Cardiac muscle cell (in vitro differentiated cells and primary cell): ENCODE data around the gene GNPAT. TPM values are rescaled to one million over a fixed set of nuclear protein-coding genes. Genes with fewer than 3 reads are reported as not detected.

Experiments used
- polyA plus RNA-seq: library from polyadenylated mRNA; unstranded; fragments of >200 nt; fragmentation: Nextera tagmentation; extraction: Ambion mirVana; gene quantifications from 2 replicates; pipeline ENCODE4 v1.2.1, GENCODE V29; 2016
- total RNA-seq: library from RNA; depleted of rRNA; stranded (reverse); fragments of >200 nt; gene quantifications from 2 replicates; pipeline ENCODE4 v1.2.3, GENCODE V29; 2016

Gene GNPAT
- total and polyA plus RNA-seq, 2 experiments from 2014 or later: 36.5 to 61.6 TPM

Other genes starting within 250 kb of the GNPAT start
- gene FAM89A, start 201.0 kb upstream of the GNPAT start, total RNA-seq: 13.0 and 24.2 TPM in 2 replicates
- gene FAM89A, start 201.0 kb upstream of the GNPAT start, polyA plus RNA-seq: 24.1 and 24.7 TPM in 2 replicates
- 0.06 TPM in 1 of 2 replicates, not detected in the other for gene TRIM67, start 79.2 kb upstream of the GNPAT start, total RNA-seq
- not detected in 2 replicates for gene TRIM67, start 79.2 kb upstream of the GNPAT start, polyA plus RNA-seq
- gene EXOC8, start 96.6 kb downstream of the GNPAT start, total RNA-seq: 10.3 and 12.6 TPM in 2 replicates
- gene EXOC8, start 96.6 kb downstream of the GNPAT start, polyA plus RNA-seq: 3.2 and 4.9 TPM in 2 replicates
- gene SPRTN, start 97.1 kb downstream of the GNPAT start, total RNA-seq: 15.2 and 30.8 TPM in 2 replicates
- gene SPRTN, start 97.1 kb downstream of the GNPAT start, polyA plus RNA-seq: 10.7 and 13.4 TPM in 2 replicates
- gene EGLN1, start 181.1 kb downstream of the GNPAT start, total RNA-seq: 67.6 and 81.8 TPM in 2 replicates
- gene EGLN1, start 181.1 kb downstream of the GNPAT start, polyA plus RNA-seq: 54.0 and 54.2 TPM in 2 replicates